ENCODE measurements around the gene TYROBP.
A peak's percentile ranks its signal among the peaks of the same experiment; 100 is the strongest.
"Not testable (repeated sequence)": the region's sequence is repeated elsewhere in the genome, so short reads cannot be mapped to it uniquely, and the experiment has no call there.

The TYROBP gene

GRCh38 chr19:35899547-35900214 is 8.4 kb downstream of the TYROBP start:
- peak; percentile 81 for DNase-seq (ENCODE audit: low read depth)

DNA sequence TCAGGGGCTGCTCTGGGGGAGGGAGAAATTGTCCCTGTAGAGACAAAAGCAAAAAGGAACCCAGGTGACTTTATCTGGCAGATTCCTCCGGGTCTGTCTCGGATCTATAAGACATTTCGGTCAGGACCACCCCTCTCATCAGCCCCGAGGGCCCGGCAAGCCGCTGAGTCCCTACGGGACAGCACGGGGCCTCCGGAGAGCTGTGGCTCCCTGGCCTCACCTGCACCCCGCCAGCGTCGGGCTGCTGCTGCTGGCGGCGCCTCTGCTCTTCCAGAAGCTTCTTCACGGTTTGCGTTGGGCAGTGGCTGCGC is 9.6 kb downstream of the TYROBP start:
- DNase-seq (ENCODE audit: low read depth) = no peak

GRCh38 chr19:35897706-35898451 is 10.2 kb downstream of the TYROBP start:
- no peak for DNase-seq (ENCODE audit: low read depth)

DNA sequence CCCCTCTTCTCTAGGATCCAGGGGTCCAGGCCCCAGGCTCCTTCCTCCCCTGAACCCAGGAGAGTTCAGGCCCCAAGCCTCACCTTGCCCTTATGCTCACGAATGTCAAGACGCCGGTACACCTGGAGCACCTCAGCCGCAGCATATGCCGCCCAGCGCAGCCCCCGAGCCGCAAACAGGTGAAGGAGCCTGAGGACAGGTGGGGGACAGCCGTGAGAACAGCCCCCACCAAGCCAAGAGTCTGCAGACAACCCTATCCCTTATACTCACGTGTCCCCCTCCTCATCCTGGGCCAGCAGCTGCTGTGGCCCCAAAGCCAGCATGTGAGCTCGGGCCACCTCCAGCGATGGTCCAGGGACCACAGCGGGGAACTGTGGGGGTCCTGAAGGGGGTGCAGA is 11.5 kb downstream of the TYROBP start:
- no peak for DNase-seq (ENCODE audit: low read depth)

GRCh38 chr19:35895911-35896642 is 12.0 kb downstream of the TYROBP start:
- DNase-seq (ENCODE audit: low read depth) = no peak

- no peak for DNase-seq (ENCODE audit: low read depth)
Observed at GRCh38 chr19:35894342-35894741, 13.8 kb downstream of the TYROBP start.

DNA sequence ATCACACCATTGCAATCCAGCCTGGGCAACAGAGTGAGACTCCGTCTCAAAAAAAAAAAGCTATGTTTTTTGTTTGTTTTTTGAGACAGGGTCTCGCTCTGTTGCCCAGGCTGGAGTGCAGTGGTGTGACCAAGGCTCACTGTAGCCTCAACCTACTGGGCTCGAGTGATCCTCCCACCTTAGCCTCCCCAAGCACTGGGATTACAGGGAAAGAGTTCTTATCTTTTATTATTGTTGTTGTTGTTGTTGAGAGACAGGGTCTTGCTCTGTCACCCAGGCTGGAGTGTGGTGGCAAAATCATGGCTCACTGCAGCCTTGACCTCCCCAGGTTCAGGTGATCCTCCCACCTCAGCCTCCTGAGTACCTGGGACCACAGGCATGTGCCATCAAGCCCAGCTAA is 16.3 kb downstream of the TYROBP start:
- DNase-seq (ENCODE audit: low read depth) = not testable (repeated sequence)

DNA sequence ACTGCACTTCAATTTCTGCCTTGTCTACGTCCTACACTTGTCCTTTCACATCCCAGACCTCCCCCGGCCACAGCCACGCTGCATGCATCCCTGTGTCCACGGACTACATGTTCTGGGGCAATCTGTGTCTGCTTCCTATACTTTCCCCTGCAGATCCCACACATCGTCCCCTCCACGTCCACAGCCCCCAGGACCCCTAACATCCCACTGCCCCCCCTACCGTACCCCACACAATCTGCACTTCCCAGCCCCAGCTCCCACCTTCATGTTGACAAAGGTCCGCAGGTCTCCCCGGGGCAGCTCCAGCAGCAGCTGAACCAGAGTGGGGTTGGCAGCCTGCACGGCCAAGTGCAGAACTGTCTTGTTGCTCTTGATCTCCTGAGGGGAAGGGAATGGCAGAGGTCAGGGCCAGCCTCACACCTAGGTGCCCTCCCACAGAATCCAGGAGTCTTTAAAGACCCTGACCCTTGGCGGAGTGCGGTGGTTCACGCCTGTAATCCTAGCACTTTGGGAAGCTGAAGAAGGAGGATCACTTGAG is 17.9 kb downstream of the TYROBP start:
- no peak for DNase-seq (ENCODE audit: low read depth)

- DNase-seq (ENCODE audit: low read depth) = no peak
Observed at GRCh38 chr19:35889370-35890112, 18.6 kb downstream of the TYROBP start.

- DNase-seq (ENCODE audit: low read depth) = no peak
Observed at GRCh38 chr19:35888398-35888797, 19.7 kb downstream of the TYROBP start.

GRCh38 chr19:35887197-35887596 is 20.9 kb downstream of the TYROBP start:
- DNase-seq (ENCODE audit: low read depth) = no peak

DNA sequence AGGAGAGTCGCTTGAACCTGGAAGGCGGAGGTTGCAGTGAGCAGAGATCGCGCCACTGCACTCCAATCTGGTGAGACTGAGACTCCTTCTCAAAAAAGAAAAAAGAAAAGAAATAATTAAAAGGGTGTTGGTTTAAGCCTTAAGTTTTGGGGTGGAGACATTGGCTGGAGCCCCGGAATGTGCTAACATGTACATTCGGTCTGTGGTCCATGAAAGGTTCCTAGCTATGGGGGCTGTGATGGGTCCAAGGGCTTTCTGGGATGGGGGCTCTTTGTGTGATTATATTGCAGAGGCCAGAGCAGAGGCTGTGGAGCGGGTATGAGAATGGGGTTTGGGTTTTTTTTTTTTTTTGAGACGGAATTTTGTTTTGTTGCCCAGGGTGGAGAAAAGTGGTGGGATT is 22.2 kb downstream of the TYROBP start:
- no peak for DNase-seq (ENCODE audit: low read depth)

GRCh38 chr19:35885225-35885738 is 22.8 kb downstream of the TYROBP start:
- no peak for DNase-seq (ENCODE audit: low read depth)

GRCh38 chr19:35883882-35884281 is 24.2 kb downstream of the TYROBP start:
- DNase-seq (ENCODE audit: low read depth) = no peak

DNA sequence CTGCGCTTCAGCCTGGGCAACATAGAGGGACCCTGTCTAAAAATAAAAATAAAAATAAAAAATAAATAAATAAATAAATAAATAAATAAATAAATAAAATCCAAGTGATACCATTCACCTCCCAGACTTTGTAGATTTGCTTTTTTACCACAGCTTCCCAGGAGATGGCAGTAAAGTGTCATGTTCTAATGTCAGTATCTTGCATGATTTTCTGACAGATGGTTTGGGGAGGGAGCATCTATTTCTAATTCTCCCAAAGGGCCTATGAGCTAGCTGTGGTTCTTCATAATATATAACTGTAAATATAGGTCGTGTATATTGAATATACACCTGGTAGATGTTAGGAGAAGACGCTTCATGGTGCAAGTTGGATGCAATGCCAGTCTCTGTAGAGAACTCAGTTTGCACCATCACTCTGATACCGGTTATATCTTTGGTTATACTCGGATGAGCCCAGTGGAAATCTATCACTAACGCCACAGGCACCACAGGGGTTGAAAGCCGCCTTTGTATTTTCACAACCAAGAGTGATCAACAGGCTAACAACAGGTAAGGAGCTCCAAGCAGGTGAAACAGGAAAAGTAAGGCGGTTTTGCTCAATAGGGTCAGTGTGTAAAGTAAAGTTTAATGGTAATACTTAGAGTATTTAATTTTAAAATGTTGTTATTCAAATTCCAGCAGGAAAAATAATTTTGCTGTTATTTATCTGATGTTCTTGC is 25.8 kb downstream of the TYROBP start:
- peak; percentile 77 for DNase-seq (ENCODE audit: low read depth)

- DNase-seq (ENCODE audit: low read depth) = peak; percentile 88
Observed at GRCh38 chr19:35879770-35880317, 28.3 kb downstream of the TYROBP start.

- DNase-seq (ENCODE audit: low read depth) = no peak
Observed at GRCh38 chr19:35879068-35879467, 29.0 kb downstream of the TYROBP start.

GRCh38 chr19:35874392-35874930 is 33.6 kb downstream of the TYROBP start:
- no peak for DNase-seq (ENCODE audit: low read depth)

DNA sequence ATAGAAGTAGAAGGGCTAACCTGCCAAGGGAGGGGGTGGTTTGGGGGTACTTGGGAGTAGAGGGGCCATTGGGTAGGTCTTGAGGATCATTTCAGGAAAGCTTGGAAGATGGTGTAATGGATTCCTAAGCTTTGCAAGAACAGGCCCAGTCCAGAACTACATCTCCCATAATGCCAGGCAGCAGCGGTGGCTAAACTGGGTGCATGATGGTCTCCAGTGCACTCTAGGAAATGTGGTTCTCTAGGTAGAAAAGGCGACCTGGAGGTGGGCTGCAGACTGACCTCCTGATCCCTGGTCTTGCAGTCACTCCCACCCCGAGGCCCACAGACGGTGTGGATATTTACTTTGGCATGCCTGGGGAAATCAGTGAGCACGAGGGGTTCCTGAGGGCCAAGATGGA is 35.9 kb downstream of the TYROBP start:
- DNase-seq (ENCODE audit: low read depth) = no peak

- DNase-seq (ENCODE audit: low read depth) = no peak
Observed at GRCh38 chr19:35871611-35872010, 36.5 kb downstream of the TYROBP start.

- no peak for DNase-seq (ENCODE audit: low read depth)
Observed at GRCh38 chr19:35870798-35871197, 37.3 kb downstream of the TYROBP start.

Data from HS-27A (cell line).